ENCODE measurements around the gene SYNJ1.

Gene SYNJ1

DNA sequence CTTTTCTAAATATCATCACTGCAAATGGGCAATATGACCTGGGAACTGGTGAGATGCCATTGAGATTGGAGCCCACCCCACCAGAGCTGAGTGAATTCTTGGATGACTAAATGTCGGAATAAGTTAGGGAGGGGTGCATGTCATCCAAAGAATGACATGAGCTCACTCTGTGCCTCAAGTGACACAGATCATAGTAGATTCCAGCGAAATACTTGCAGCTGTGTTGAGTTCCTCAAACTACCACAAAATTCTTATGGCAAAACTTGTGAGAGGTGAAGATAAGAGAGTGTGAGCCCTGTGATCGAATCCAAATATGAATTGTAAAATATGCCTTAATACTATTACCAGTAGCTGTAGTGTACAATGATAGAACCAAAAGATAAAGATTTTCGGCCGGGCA lies 140.2 kb downstream of the SYNJ1 start:
- TF ChIP-seq GATA3 (IDR thresholded peaks at IDR 0.05; ENCODE audit: low read depth, low read length) (no peak), GATA2 (IDR thresholded peaks at IDR 0.05; ENCODE audit: low read depth, low read length) (no peak)

DNA sequence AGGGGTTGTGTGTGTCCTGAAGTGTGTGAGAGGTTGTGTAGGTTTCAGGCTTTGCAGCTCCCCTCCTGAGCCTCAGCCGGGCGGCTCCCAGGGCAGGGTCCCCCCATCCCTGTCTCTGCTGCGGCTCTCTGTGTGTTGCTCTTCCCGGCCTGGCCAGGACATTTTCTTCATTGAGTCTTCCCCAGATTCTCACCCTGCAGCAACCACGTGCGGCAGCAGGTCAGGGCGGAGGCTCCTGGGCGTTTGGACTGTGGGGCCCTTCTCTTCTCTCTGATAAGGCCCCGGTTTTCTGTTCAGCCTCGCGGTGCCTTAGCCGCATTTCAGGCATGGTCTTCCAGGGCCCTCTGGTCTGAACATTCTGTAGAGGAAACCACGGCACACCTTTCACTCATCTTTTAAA lies 140.7 kb downstream of the SYNJ1 start:
- TF ChIP-seq GATA3 (IDR thresholded peaks at IDR 0.05; ENCODE audit: low read depth, low read length): no peak
- TF ChIP-seq GATA2 (IDR thresholded peaks at IDR 0.05; ENCODE audit: low read depth, low read length): no peak

DNA sequence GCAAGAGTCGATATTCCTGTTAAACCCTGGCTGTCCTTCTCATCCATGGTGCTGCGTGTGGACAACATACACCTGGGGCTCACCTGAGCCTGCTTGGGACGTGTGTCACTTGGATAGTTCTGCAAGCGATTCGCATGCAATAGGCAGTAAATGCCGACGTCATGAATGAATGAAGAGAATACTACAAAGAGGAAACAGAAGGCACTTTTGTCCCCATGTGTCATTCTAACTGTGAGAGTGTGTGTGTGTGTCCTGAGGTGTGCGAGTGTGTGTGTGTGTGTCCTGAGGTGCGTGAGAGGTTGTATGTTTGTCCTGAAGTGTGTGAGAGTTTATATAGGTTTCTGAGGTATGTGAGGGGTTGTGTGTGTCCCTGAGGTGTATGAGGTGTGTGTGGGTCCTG lies 141.8 kb downstream of the SYNJ1 start:
- TF ChIP-seq GATA2 (IDR thresholded peaks at IDR 0.05; ENCODE audit: low read depth, low read length): no peak

DNA sequence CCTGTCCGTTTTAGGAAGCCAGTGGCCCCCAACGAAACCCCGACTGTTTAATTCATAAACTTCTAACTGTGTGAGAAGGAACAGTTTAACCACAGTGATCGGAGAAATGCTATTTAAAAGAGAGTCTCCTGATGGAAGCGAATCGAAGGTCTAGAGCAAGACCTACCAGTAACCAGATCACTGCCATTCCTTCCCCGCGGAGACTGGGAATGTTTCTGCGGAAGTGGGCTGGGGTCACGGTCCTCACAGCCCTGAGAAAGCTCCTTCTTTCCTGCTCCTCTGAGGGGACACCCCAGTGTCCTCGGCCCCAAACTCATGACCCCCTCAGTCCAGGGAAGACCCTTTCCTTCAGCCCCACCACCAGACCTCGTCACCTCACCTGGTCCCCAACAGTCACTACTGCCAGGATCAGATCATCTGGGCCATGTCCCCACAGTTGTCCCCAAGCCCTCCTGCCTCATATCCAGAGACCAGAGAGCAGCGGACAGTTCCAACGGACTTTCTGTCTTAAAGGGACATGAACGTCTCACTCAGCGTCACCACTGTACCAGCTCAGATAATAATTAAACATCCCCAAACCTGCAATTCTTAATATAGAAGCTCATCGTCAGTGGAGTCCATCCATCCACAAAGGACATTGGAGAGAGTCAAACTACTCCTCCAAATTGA lies 142.6 kb downstream of the SYNJ1 start, which contains the start of gene TCP10L:
TSS of gene TCP10L (minus strand) at position 482 of the 669 bp plus-strand sequence. CDS start 1,219 bp downstream, outside the sequence.
- no peak for TF ChIP-seq GATA2 (IDR thresholded peaks at IDR 0.05; ENCODE audit: low read depth, low read length)
- no peak for TF ChIP-seq GATA3 (IDR thresholded peaks at IDR 0.05; ENCODE audit: low read depth, low read length)

DNA sequence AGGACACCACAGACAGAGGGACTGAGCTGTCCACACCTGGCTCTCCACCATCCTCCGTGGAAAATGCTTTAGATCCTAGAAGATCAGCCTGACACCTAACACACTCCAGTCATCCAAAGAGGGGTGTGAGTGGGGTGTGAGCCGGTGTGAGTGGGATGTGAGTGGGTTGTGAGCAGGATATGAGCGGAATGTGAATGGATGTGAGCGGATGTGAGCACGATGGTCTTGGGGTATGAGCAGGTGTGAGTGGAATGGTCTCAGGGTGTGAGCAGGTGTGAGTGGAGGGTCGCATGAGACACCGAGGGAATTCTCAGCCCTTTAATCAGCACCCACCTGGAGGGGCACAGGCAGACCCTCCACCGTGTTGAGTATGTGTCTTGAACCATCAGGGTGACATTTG lies 143.3 kb downstream of the SYNJ1 start:
- no peak for TF ChIP-seq GATA2 (IDR thresholded peaks at IDR 0.05; ENCODE audit: low read depth, low read length)
- TF ChIP-seq GATA3 (IDR thresholded peaks at IDR 0.05; ENCODE audit: low read depth, low read length): no peak

DNA sequence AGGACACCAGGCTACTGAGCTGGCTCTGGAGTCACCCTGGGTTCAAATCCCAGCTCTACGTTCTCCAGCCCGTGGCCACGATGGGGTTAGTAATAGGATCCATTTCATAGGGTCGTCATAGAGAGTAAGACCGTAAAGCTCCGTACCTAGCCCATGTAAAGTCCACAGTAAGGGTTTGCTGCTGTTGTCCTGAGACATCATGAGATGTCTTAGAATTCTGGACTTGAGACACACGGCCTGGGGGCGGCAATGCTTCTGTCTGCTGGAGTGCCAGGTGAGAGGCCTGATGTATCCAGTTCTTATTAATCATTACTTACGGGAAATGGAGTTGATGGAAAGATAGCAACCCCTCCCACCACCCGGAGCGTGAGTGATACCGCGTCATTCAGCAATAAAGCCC lies 146.1 kb downstream of the SYNJ1 start:
- TF ChIP-seq GATA3 (IDR thresholded peaks at IDR 0.05; ENCODE audit: low read depth, low read length): no peak
- no peak for TF ChIP-seq GATA2 (IDR thresholded peaks at IDR 0.05; ENCODE audit: low read depth, low read length)

DNA sequence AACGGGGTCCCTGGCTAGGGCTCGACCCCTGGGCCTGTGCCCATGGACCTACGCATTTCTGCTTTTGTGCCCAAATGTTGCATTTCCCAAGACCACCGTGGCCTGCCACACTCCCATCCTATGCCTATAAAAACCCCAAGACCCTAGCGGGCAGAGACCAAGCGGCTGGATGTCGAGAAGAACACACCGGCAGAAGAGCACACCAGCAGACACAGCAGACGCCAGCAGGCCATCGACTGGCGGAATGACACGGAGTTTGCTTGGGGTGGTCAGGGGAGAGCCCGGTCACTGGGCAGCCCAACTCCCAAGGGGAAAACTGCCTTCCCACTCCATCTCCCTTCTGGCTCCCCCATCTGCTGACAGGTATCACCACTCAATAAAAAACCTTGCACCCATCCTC lies 146.9 kb downstream of the SYNJ1 start:
- TF ChIP-seq GATA3 (IDR thresholded peaks at IDR 0.05; ENCODE audit: low read depth, low read length) (no peak), GATA2 (IDR thresholded peaks at IDR 0.05; ENCODE audit: low read depth, low read length) (no peak)

All from SH-SY5Y (cell line).